Hematopoietic multipotent progenitor cell treated with erythropoietin and hydrocortisone succinate and interleukin-3 and kit ligand, for 8 days (in vitro differentiated cells): Measurements from ENCODE around the gene SP2.
"Not testable (repeated sequence)": the region's sequence is repeated elsewhere in the genome, so short reads cannot be mapped to it uniquely, and the experiment has no call there.

Source experiments
- DNase-seq: peaks from one replicate; pipeline ENCODE4 v3.0.0-alpha.2; 2015

Gene SP2

GRCh38 chr17:47894498-47895346 is 1.3 kb upstream of the SP2 start:
- DNase-seq, result peak; percentile 39

GRCh38 chr17:47895347-47895855 is 635 bp upstream of the SP2 start:
- peak; percentile 58 for DNase-seq

GRCh38 chr17:47896672-47897490 is 845 bp downstream of the SP2 start:
- DNase-seq, result no peak

- DNase-seq, result no peak
Observed at GRCh38 chr17:47897561-47897960, 1.5 kb downstream of the SP2 start.

GRCh38 chr17:47898241-47898640 is 2.2 kb downstream of the SP2 start:
- DNase-seq, result no peak

- DNase-seq, result no peak
Observed at GRCh38 chr17:47899643-47900042, 3.6 kb downstream of the SP2 start.

- no peak for DNase-seq
Observed at GRCh38 chr17:47901423-47901822, 5.4 kb downstream of the SP2 start.

GRCh38 chr17:47902039-47902744 is 6.2 kb downstream of the SP2 start:
- DNase-seq, result no peak

GRCh38 chr17:47905221-47905733 is 9.2 kb downstream of the SP2 start:
- no peak for DNase-seq

- no peak for DNase-seq
Observed at GRCh38 chr17:47906443-47906842, 10.4 kb downstream of the SP2 start.

- no peak for DNase-seq
Observed at GRCh38 chr17:47907932-47908562, 12.0 kb downstream of the SP2 start.

GRCh38 chr17:47913050-47913449 is 17.0 kb downstream of the SP2 start:
- no peak for DNase-seq

GRCh38 chr17:47914306-47914948 is 18.4 kb downstream of the SP2 start:
- DNase-seq, result no peak

- DNase-seq, result no peak
Observed at GRCh38 chr17:47915776-47916398, 19.9 kb downstream of the SP2 start.

- DNase-seq, result no peak
Observed at GRCh38 chr17:47916489-47917208, 20.6 kb downstream of the SP2 start.

- DNase-seq, result no peak
Observed at GRCh38 chr17:47917581-47917980, 21.5 kb downstream of the SP2 start.

GRCh38 chr17:47918006-47918405 is 22.0 kb downstream of the SP2 start:
- DNase-seq, result no peak

GRCh38 chr17:47918991-47919390 is 23.0 kb downstream of the SP2 start:
- no peak for DNase-seq

- not testable (repeated sequence) for DNase-seq
Observed at GRCh38 chr17:47919889-47920288, 23.9 kb downstream of the SP2 start.

- DNase-seq, result no peak
Observed at GRCh38 chr17:47924785-47925677, 29.0 kb downstream of the SP2 start.
